MM.1S (cell line): Measurements from ENCODE around the gene LRRC14B.

Experiments
- DNase-seq: peaks from one replicate; pipeline ENCODE4 v3.0.0-alpha.2; 2015
- H2AFZ ChIP-seq: fragments of 300-600 bp; sonication (generic); 2 replicates; pipeline ENCODE4 v1.6.0; 2016; ENCODE audit warnings: antibody characterized with exemption, low read length
- H3F3A ChIP-seq: fragments of 300-600 bp; sonication (generic); 2 replicates; pipeline ENCODE4 v1.6.1; 2016; ENCODE audit warnings: mild to moderate bottlenecking, antibody characterized with exemption, low read length, moderate library complexity, mixed read lengths; ENCODE audit not compliant: insufficient read depth
- H3K27ac ChIP-seq: fragments of 300-600 bp; sonication (generic); 2 replicates; pipeline ENCODE4 v1.5.1; 2016; ENCODE audit warnings: mild to moderate bottlenecking, low read length
- H3K27me3 ChIP-seq: fragments of 300-600 bp; sonication (generic); replicated peaks from 2 replicates; pipeline ENCODE4 v1.6.0; 2016; ENCODE audit warnings: low read length; ENCODE audit not compliant: insufficient read depth
- H3K36me3 ChIP-seq: fragments of 300-600 bp; sonication (generic); replicated peaks from 2 replicates; pipeline ENCODE4 v1.6.1; 2016; ENCODE audit warnings: mild to moderate bottlenecking, low read length, mixed read lengths; ENCODE audit not compliant: insufficient read depth
- H3K4me1 ChIP-seq: fragments of 300-600 bp; sonication (generic); 2 replicates; pipeline ENCODE4 v1.6.1; 2016; ENCODE audit warnings: low read length, mixed read lengths
- H3K4me2 ChIP-seq: fragments of 300-600 bp; sonication (generic); 2 replicates; pipeline ENCODE4 v1.6.0; 2016; ENCODE audit warnings: low read depth, low read length
- H3K4me3 ChIP-seq: fragments of 300-600 bp; sonication (generic); 2 replicates; pipeline ENCODE4 v1.5.1; 2016; ENCODE audit warnings: low read length, mixed read lengths
- H3K79me2 ChIP-seq: fragments of 300-600 bp; sonication (generic); 2 replicates; pipeline ENCODE4 v1.6.1; 2016; ENCODE audit warnings: mixed run types, low read length, mixed read lengths
- H3K9ac ChIP-seq: fragments of 300-600 bp; sonication (generic); 2 replicates; pipeline ENCODE4 v1.6.1; 2016; ENCODE audit warnings: low read length, mixed read lengths
- H3K9me2 ChIP-seq: fragments of 300-600 bp; sonication (generic); replicated peaks from 2 replicates; pipeline ENCODE4 v1.6.1; 2016; ENCODE audit warnings: mild to moderate bottlenecking, low read length, mixed read lengths; ENCODE audit not compliant: insufficient read depth
- H3K9me3 ChIP-seq: fragments of 300-600 bp; sonication (generic); replicated peaks from 2 replicates; pipeline ENCODE4 v1.6.1; 2016; ENCODE audit warnings: mild to moderate bottlenecking, low read length, mixed read lengths; ENCODE audit not compliant: insufficient read depth
- H4K20me1 ChIP-seq: fragments of 300-600 bp; sonication (generic); 2 replicates; pipeline ENCODE4 v1.6.1; 2016; ENCODE audit warnings: mild to moderate bottlenecking, low read length, moderate library complexity, mixed read lengths; ENCODE audit not compliant: insufficient read depth
- EZH2 ChIP-seq: fragments of 300-600 bp; sonication (generic); optimal IDR thresholded peaks from 2 replicates; pipeline ENCODE3; 2017; ENCODE audit warnings: low read depth, mild to moderate bottlenecking, antibody characterized with exemption, low read length, mixed read lengths
- EZH2phosphoT487 ChIP-seq: fragments of 300-600 bp; sonication (generic); IDR thresholded peaks from 2 replicates; pipeline ENCODE4 v1.6.1; 2018; ENCODE audit warnings: antibody characterized with exemption, low read length
- TF ChIP-seq, protein P1 (sequence below): fragments of 300-600 bp; sonication (generic); IDR thresholded peaks from 2 replicates; pipeline ENCODE4 v1.5.1; 2016; ENCODE audit warnings: antibody characterized with exemption, low read length, mixed read lengths

LRRC14B gene

DNA sequence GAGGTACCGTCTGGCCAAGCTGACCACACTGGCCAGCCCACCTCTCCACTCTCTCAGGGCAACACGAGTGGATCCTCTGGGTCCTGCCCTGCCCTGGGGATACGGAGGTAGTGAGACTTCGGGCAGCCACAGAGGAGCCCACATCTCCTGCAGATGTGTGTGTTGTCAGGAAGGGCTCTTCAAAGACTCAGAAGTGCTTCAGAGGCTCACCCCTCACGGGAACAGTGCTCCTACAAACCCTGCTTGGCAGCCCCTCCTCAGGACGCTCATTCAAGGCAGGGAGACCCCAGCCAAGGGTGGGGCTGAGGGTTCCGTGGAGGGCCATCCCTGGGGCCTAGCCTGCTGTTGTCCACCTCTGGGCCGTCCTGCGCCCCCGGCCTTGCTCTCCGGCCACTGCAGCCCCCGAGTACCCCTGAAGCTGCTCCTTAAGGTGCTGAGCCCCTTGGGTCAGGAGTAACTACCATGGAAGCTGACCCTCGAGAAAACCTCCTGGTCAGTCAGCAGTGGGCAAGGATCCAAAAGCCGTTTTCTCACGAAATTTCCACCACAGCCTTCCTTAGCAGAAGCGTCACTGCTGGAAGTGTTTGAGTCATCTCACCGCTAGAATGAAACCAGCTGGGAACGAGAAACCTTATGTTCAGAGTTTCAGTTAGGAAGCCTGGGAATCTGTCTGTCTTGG is 23.2 kb upstream of the LRRC14B start:
- Histone ChIP-seq H3K4me1 (no peaks in the 10 kb centered on the region), H4K20me1 (no peaks in the 10 kb centered on the region), H3K9me3 (no peaks in the 10 kb centered on the region), H3F3A (no peaks in the 10 kb centered on the region), H3K9ac (no peak overlapping the region), H3K4me2 (no peak overlapping the region), H3K27me3 (peaks cover 30% of the 10 kb centered on the region), H3K4me3 (no peak overlapping the region), H3K9me2 (no peaks in the 10 kb centered on the region), H3K27ac (no peak overlapping the region), H2AFZ (no peak overlapping the region), H3K36me3 (no peaks in the 10 kb centered on the region), H3K79me2 (no peaks in the 10 kb centered on the region)
- no peak for DNase-seq
- TF ChIP-seq, protein P1, sequence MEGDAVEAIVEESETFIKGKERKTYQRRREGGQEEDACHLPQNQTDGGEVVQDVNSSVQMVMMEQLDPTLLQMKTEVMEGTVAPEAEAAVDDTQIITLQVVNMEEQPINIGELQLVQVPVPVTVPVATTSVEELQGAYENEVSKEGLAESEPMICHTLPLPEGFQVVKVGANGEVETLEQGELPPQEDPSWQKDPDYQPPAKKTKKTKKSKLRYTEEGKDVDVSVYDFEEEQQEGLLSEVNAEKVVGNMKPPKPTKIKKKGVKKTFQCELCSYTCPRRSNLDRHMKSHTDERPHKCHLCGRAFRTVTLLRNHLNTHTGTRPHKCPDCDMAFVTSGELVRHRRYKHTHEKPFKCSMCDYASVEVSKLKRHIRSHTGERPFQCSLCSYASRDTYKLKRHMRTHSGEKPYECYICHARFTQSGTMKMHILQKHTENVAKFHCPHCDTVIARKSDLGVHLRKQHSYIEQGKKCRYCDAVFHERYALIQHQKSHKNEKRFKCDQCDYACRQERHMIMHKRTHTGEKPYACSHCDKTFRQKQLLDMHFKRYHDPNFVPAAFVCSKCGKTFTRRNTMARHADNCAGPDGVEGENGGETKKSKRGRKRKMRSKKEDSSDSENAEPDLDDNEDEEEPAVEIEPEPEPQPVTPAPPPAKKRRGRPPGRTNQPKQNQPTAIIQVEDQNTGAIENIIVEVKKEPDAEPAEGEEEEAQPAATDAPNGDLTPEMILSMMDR = no peak
- no peak for TF ChIP-seq EZH2phosphoT487
- no peak for TF ChIP-seq EZH2

DNA sequence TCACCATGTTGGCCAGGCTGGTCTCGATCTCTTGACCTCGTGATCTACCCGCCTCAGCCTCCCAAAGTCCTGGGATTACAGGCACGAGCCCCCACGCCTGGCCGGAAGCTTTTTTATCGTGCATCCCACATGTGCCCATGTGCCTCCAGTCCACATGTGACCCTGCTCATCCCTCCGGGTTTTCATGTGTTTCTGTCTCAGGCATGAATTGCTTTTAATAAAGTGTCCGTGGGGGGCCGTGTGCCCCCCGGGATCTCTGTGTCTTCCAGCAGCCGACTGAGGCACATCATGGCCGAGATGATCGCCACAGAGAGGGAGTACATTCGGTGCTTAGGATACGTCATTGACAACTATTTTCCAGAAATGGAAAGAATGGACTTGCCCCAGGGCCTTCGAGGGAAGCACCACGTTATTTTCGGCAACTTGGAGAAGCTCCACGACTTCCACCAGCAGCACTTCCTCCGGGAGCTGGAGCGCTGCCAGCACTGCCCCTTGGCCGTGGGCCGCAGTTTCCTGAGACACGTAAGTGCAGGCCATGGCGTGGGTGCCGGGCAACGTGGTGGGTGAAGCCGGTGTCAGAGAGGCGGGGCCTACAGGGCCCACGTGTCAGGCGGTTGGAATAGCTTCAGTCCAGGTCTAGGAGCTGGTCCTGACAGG is 22.1 kb upstream of the LRRC14B start:
- no peaks in the 10 kb centered on the region for H3K9me2 ChIP-seq
- H3F3A ChIP-seq = no peaks in the 10 kb centered on the region
- no peak for DNase-seq
- no peaks in the 10 kb centered on the region for H3K9me3 ChIP-seq
- peaks cover 38% of the 10 kb centered on the region for H3K27me3 ChIP-seq
- H3K9ac ChIP-seq = no peak overlapping the region
- no peaks in the 10 kb centered on the region for H3K79me2 ChIP-seq
- no peaks in the 10 kb centered on the region for H3K36me3 ChIP-seq
- no peak overlapping the region for H3K4me3 ChIP-seq
- H4K20me1 ChIP-seq = no peaks in the 10 kb centered on the region
- H3K4me1 ChIP-seq = no peaks in the 10 kb centered on the region
- no peak overlapping the region for H3K27ac ChIP-seq
- TF ChIP-seq EZH2 (no peak), EZH2phosphoT487 (no peak)
- TF ChIP-seq, protein P1 = no peak
- no peak overlapping the region for H2AFZ ChIP-seq
- no peak overlapping the region for H3K4me2 ChIP-seq

DNA sequence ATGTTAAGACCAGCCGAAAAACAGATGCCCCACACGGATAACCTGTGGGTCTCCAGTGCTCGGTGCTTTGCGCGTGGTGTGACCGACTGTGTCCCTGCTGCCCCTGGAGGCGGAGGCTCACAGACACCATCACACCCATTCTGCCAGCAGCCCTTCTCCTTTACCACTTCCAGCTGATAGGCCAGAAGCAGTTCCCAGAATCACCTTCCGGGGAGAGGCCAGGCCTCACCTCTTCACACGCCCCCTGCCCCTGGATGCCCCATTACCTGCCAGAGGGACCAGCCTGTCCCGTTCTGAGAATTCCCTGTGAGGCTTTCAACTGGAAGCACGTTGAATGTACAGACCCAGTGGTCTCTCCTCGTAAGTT is 21.6 kb upstream of the LRRC14B start:
- Histone ChIP-seq H3K4me3 (no peak overlapping the region), H3K36me3 (no peaks in the 10 kb centered on the region), H3K27ac (no peak overlapping the region), H3K27me3 (peaks cover 38% of the 10 kb centered on the region), H3F3A (no peaks in the 10 kb centered on the region), H3K4me2 (no peak overlapping the region), H3K9ac (no peak overlapping the region), H3K79me2 (no peaks in the 10 kb centered on the region), H3K9me2 (no peaks in the 10 kb centered on the region), H3K9me3 (no peaks in the 10 kb centered on the region), H2AFZ (no peak overlapping the region), H3K4me1 (no peaks in the 10 kb centered on the region), H4K20me1 (no peaks in the 10 kb centered on the region)
- DNase-seq = no peak
- TF ChIP-seq EZH2 (no peak), EZH2phosphoT487 (no peak)
- TF ChIP-seq, protein P1 = no peak
